Measurements from ENCODE around the gene DNAJC4.
A peak's percentile ranks its signal among the peaks of the same experiment; 100 is the strongest.

DNAJC4 gene

DNA sequence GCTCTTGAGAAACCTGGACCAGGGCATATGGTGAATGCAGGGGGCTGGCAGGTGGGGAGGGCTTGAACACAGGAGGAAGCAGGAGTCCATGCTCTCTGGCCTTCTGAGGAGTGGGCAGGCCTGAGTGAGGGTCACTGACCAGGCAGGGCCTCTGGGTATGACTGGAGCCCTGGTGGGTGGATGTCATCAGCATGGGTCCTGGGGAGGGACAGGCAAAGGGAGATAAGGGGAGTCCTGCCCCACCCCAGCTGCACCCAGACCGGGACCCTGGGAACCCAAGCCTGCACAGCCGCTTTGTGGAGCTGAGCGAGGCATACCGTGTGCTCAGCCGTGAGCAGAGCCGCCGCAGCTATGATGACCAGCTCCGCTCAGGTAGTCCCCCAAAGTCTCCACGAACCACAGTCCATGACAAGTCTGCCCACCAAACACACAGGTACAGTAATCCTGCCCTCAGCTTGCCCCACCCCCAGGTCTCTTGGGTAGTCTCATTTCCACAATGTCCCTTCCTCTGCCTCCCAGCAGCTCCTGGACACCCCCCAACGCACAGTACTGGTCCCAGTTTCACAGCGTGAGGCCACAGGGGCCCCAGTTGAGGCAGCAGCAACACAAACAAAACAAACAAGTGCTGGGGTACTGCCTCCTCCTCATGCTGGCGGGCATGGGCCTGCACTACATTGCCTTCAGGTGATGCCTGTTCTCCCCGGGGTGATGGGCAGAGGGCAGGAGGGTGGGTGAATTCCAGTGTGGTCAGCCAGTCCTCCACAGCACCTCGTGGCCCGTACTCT is 2.0 kb downstream of the DNAJC4 start:
- TF ChIP-seq EZH2phosphoT487 (IDR thresholded peaks at IDR 0.05; ENCODE audit: borderline replicate concordance) = no peak
- TF ChIP-seq, protein P1, sequence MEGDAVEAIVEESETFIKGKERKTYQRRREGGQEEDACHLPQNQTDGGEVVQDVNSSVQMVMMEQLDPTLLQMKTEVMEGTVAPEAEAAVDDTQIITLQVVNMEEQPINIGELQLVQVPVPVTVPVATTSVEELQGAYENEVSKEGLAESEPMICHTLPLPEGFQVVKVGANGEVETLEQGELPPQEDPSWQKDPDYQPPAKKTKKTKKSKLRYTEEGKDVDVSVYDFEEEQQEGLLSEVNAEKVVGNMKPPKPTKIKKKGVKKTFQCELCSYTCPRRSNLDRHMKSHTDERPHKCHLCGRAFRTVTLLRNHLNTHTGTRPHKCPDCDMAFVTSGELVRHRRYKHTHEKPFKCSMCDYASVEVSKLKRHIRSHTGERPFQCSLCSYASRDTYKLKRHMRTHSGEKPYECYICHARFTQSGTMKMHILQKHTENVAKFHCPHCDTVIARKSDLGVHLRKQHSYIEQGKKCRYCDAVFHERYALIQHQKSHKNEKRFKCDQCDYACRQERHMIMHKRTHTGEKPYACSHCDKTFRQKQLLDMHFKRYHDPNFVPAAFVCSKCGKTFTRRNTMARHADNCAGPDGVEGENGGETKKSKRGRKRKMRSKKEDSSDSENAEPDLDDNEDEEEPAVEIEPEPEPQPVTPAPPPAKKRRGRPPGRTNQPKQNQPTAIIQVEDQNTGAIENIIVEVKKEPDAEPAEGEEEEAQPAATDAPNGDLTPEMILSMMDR (conservative IDR thresholded peaks at IDR 0.05; ENCODE audit: low read length) = no peak
- Histone ChIP-seq H3K9ac (ENCODE audit: low read depth, low read length, poor library complexity, severe bottlenecking) (peak overlapping the region; percentile 18), H2AFZ (ENCODE audit: low read length) (no peak overlapping the region), H3K9me3 (ENCODE audit: insufficient read depth, low read depth, low read length) (no peaks in the 10 kb centered on the region), H4K20me1 (ENCODE audit: insufficient read depth, low read length, poor library complexity, severe bottlenecking) (peaks cover 24% of the 10 kb centered on the region), H3K79me2 (ENCODE audit: insufficient read depth, low read length) (peaks cover 32% of the 10 kb centered on the region), H3F3A (ENCODE audit: low read depth) (peaks cover 6% of the 10 kb centered on the region; the same call in 1 of the 2 replicates), H3K36me3 (ENCODE audit: insufficient read depth, low read length) (no peaks in the 10 kb centered on the region), H3K4me3 (ENCODE audit: low read length, poor library complexity, severe bottlenecking) (no peak overlapping the region), H3K4me1 (ENCODE audit: insufficient read depth, low read length, poor library complexity, severe bottlenecking) (peaks cover 18% of the 10 kb centered on the region), H3K4me2 (ENCODE audit: low read depth, low read length, poor library complexity, severe bottlenecking) (peak overlapping the region; percentile 81), H3K9me2 (replicated peaks; ENCODE audit: low read depth, low read length) (no peaks in the 10 kb centered on the region), H3K27me3 (ENCODE audit: insufficient read depth, low read length, poor library complexity, severe bottlenecking) (no peaks in the 10 kb centered on the region)

GRCh38 chr11:64232967-64233315 is 2.6 kb downstream of the DNAJC4 start:
- Histone ChIP-seq H3K9me2 (replicated peaks; ENCODE audit: low read depth, low read length) (no peaks in the 10 kb centered on the region), H3K4me1 (ENCODE audit: insufficient read depth, low read length, poor library complexity, severe bottlenecking) (peaks cover 16% of the 10 kb centered on the region), H3K9ac (ENCODE audit: low read depth, low read length, poor library complexity, severe bottlenecking) (no peak overlapping the region), H3K36me3 (ENCODE audit: insufficient read depth, low read length) (no peaks in the 10 kb centered on the region), H2AFZ (ENCODE audit: low read length) (no peak overlapping the region), H3F3A (ENCODE audit: low read depth) (peaks cover 6% of the 10 kb centered on the region; the same call in 1 of the 2 replicates), H3K4me2 (ENCODE audit: low read depth, low read length, poor library complexity, severe bottlenecking) (no peak overlapping the region), H4K20me1 (ENCODE audit: insufficient read depth, low read length, poor library complexity, severe bottlenecking) (peaks cover 21% of the 10 kb centered on the region), H3K27me3 (ENCODE audit: insufficient read depth, low read length, poor library complexity, severe bottlenecking) (no peaks in the 10 kb centered on the region), H3K4me3 (ENCODE audit: low read length, poor library complexity, severe bottlenecking) (no peak overlapping the region), H3K9me3 (ENCODE audit: insufficient read depth, low read depth, low read length) (no peaks in the 10 kb centered on the region), H3K79me2 (ENCODE audit: insufficient read depth, low read length) (peaks cover 28% of the 10 kb centered on the region; the same call in 1 of the 2 replicates)
- no peak for TF ChIP-seq EZH2phosphoT487 (IDR thresholded peaks at IDR 0.05; ENCODE audit: borderline replicate concordance)

GRCh38 chr11:64233913-64234586 is 3.7 kb downstream of the DNAJC4 start, which contains the start of gene VEGFB:
Gene VEGFB (plus strand): TSS chr11:64234584. CDS start chr11:64234834, 250 bp downstream.
- Histone ChIP-seq H3K4me1 (ENCODE audit: insufficient read depth, low read length, poor library complexity, severe bottlenecking) (peaks cover 16% of the 10 kb centered on the region), H3K9ac (ENCODE audit: low read depth, low read length, poor library complexity, severe bottlenecking) (peak within 1 kb of the TSS; percentile 66), H3K4me2 (ENCODE audit: low read depth, low read length, poor library complexity, severe bottlenecking) (peak within 1 kb of the TSS; percentile 83), H3K79me2 (ENCODE audit: insufficient read depth, low read length) (peaks cover 23% of the 10 kb centered on the region; the same call in 1 of the 2 replicates), H3K9me3 (ENCODE audit: insufficient read depth, low read depth, low read length) (no peaks in the 10 kb centered on the region), H3K36me3 (ENCODE audit: insufficient read depth, low read length) (no peaks in the 10 kb centered on the region; the same call in 1 of the 2 replicates), H3K4me3 (ENCODE audit: low read length, poor library complexity, severe bottlenecking) (peak within 1 kb of the TSS; percentile 77), H3K27me3 (ENCODE audit: insufficient read depth, low read length, poor library complexity, severe bottlenecking) (no peaks in the 10 kb centered on the region), H2AFZ (ENCODE audit: low read length) (no peak within 1 kb of the TSS), H3K9me2 (replicated peaks; ENCODE audit: low read depth, low read length) (no peaks in the 10 kb centered on the region), H4K20me1 (ENCODE audit: insufficient read depth, low read length, poor library complexity, severe bottlenecking) (peaks cover 17% of the 10 kb centered on the region), H3F3A (ENCODE audit: low read depth) (peaks cover 6% of the 10 kb centered on the region; the same call in 1 of the 2 replicates)
- no peak for TF ChIP-seq EZH2phosphoT487 (IDR thresholded peaks at IDR 0.05; ENCODE audit: borderline replicate concordance)
- TF ChIP-seq, protein P1 (conservative IDR thresholded peaks at IDR 0.05; ENCODE audit: low read length) = no peak
